WTC11 (cell line): ENCODE data around the gene JAKMIP1. TPM values are rescaled to one million over a fixed set of nuclear protein-coding genes. Genes with fewer than 3 reads are reported as not detected.

Experiments used
- ATAC-seq: fragments of 200-7000 bp; cut with Tn5 transposase; 2 replicates; pipeline ENCODE4 v1.10.0; 2021; ENCODE audit warnings: mild to moderate bottlenecking, moderate library complexity
- CTCF ChIA-PET: fragments of 300-600 bp; sonication (Branson Sonifier 250); formaldehyde crosslinking; loops from one replicate; lab custom pipeline; 2021; ENCODE audit warnings: antibody characterized with exemption; lab: Charles Lee
- POLR2A ChIA-PET: fragments of 350-600 bp; sonication (Branson Sonifier 250); formaldehyde crosslinking; loops from one replicate; lab custom pipeline; 2021; ENCODE audit warnings: antibody characterized with exemption; lab: Charles Lee
- DNase-seq: peaks from one replicate; pipeline ENCODE4 v3.0.0; 2021; ENCODE audit warnings: low spot score
- H3K27ac Mint-ChIP-seq: 2 replicates; pipeline ENCODE4 v1.8.0; 2021; ENCODE audit warnings: mixed read lengths
- H3K27me3 Mint-ChIP-seq: 2 replicates; pipeline ENCODE4 v1.8.0; 2021; ENCODE audit warnings: low read depth, mild to moderate bottlenecking, moderate library complexity, mixed read lengths
- H3K36me3 Mint-ChIP-seq: 2 replicates; pipeline ENCODE4 v1.8.0; 2021; ENCODE audit warnings: mixed read lengths
- H3K4me1 Mint-ChIP-seq: 2 replicates; pipeline ENCODE4 v1.8.0; 2022; ENCODE audit warnings: mixed read lengths
- H3K4me3 Mint-ChIP-seq: 2 replicates; pipeline ENCODE4 v1.8.0; 2021; ENCODE audit warnings: mild to moderate bottlenecking, moderate library complexity, mixed read lengths
- H3K9me3 Mint-ChIP-seq: 2 replicates; pipeline ENCODE4 v1.8.0; 2021; ENCODE audit warnings: mixed read lengths
- AFF4 ChIP-seq: sonication (generic); formaldehyde crosslinking; IDR thresholded peaks from 2 replicates; pipeline ENCODE4 v1.8.1; 2023; ENCODE audit warnings: mild to moderate bottlenecking, missing genetic modification reagents, borderline replicate concordance
- ATF3 ChIP-seq: sonication (generic); formaldehyde crosslinking; conservative IDR thresholded peaks from 2 replicates; pipeline ENCODE4 v1.8.1; 2022; ENCODE audit warnings: mild to moderate bottlenecking, missing genetic modification reagents
- CBFB ChIP-seq: sonication (generic); formaldehyde crosslinking; IDR thresholded peaks from 2 replicates; pipeline ENCODE4 v1.8.1; 2022; ENCODE audit warnings: mild to moderate bottlenecking, low read depth, missing genetic modification reagents
- CREB1 ChIP-seq: sonication (generic); formaldehyde crosslinking; IDR thresholded peaks from 2 replicates; pipeline ENCODE4 v1.8.0; 2023; ENCODE audit warnings: mild to moderate bottlenecking, missing genetic modification reagents
- ELF4 ChIP-seq: sonication (generic); formaldehyde crosslinking; IDR thresholded peaks from 2 replicates; pipeline ENCODE4 v1.8.1; 2022; ENCODE audit warnings: low read depth, mild to moderate bottlenecking, moderate library complexity, missing genetic modification reagents
- EMX1 ChIP-seq: fragments of 250-450 bp; sonication (Bioruptor Pico); IDR thresholded peaks from 2 replicates; pipeline ENCODE4 v1.8.0; 2021; ENCODE audit warnings: mild to moderate bottlenecking
- ESRRA ChIP-seq: sonication (generic); formaldehyde crosslinking; IDR thresholded peaks from 2 replicates; pipeline ENCODE4 v1.8.1; 2022; ENCODE audit warnings: mild to moderate bottlenecking, missing genetic modification reagents, borderline replicate concordance
- GTF2I ChIP-seq: fragments of 250-450 bp; sonication (Bioruptor Pico); conservative IDR thresholded peaks from 2 replicates; pipeline ENCODE4 v1.4.0; 2021; ENCODE audit warnings: mild to moderate bottlenecking
- HMGA2 ChIP-seq: fragments of 250-450 bp; sonication (Bioruptor Pico); IDR thresholded peaks from 2 replicates; pipeline ENCODE4 v1.4.0; 2021; ENCODE audit warnings: mild to moderate bottlenecking, moderate library complexity
- IRF2 ChIP-seq: sonication (generic); formaldehyde crosslinking; IDR thresholded peaks from 2 replicates; pipeline ENCODE4 v1.8.0; 2022; ENCODE audit warnings: low read depth, missing genetic modification reagents, borderline replicate concordance
- JAZF1 ChIP-seq: fragments of 250-450 bp; sonication (Bioruptor Pico); IDR thresholded peaks from 2 replicates; pipeline ENCODE4 v1.9.0; 2021; ENCODE audit warnings: moderate library complexity, mild to moderate bottlenecking, inconsistent platforms
- MAX ChIP-seq: sonication (generic); formaldehyde crosslinking; IDR thresholded peaks from 2 replicates; pipeline ENCODE4 v1.8.0; 2022; ENCODE audit warnings: mild to moderate bottlenecking, missing genetic modification reagents
- NFATC4 ChIP-seq: fragments of 250-450 bp; sonication (Bioruptor Pico); IDR thresholded peaks from 2 replicates; pipeline ENCODE4 v1.9.0; 2021; ENCODE audit warnings: mild to moderate bottlenecking
- NFYB ChIP-seq: sonication (generic); formaldehyde crosslinking; conservative IDR thresholded peaks from 2 replicates; pipeline ENCODE4 v1.8.0; 2022; ENCODE audit warnings: low read depth, missing genetic modification reagents
- PRDM15 ChIP-seq: sonication (generic); formaldehyde crosslinking; IDR thresholded peaks from 2 replicates; pipeline ENCODE4 v1.8.0; 2022; ENCODE audit warnings: missing genetic modification reagents
- PRRX2 ChIP-seq: fragments of 250-450 bp; sonication (Bioruptor Pico); IDR thresholded peaks from 2 replicates; pipeline ENCODE4 v1.8.0; 2021; ENCODE audit warnings: mild to moderate bottlenecking
- STAT6 ChIP-seq: sonication (generic); formaldehyde crosslinking; conservative IDR thresholded peaks from 2 replicates; pipeline ENCODE4 v1.8.1; 2023; ENCODE audit warnings: mild to moderate bottlenecking, low read depth, missing genetic modification reagents, moderate library complexity
- TEAD1 ChIP-seq: sonication (generic); formaldehyde crosslinking; IDR thresholded peaks from 2 replicates; pipeline ENCODE4 v1.8.0; 2022; ENCODE audit warnings: mild to moderate bottlenecking, missing genetic modification reagents
- TEAD4 ChIP-seq: sonication (generic); formaldehyde crosslinking; IDR thresholded peaks from 2 replicates; pipeline ENCODE4 v1.8.0; 2022; ENCODE audit warnings: mild to moderate bottlenecking, missing genetic modification reagents
- ZNF219 ChIP-seq: sonication (generic); formaldehyde crosslinking; IDR thresholded peaks from 2 replicates; pipeline ENCODE4 v1.8.0; 2023; ENCODE audit warnings: missing genetic modification reagents, mild to moderate bottlenecking, borderline replicate concordance
- ZNF281 ChIP-seq: sonication (generic); formaldehyde crosslinking; IDR thresholded peaks from 2 replicates; pipeline ENCODE4 v1.8.0; 2023; ENCODE audit warnings: mild to moderate bottlenecking, missing genetic modification reagents
- ZNF396 ChIP-seq: fragments of 250-450 bp; sonication (Bioruptor Pico); IDR thresholded peaks from 2 replicates; pipeline ENCODE4 v1.8.0; 2021; ENCODE audit warnings: mild to moderate bottlenecking, moderate library complexity, borderline replicate concordance
- total RNA-seq: library from RNA; stranded (reverse); gene quantifications from 3 replicates; pipeline ENCODE4 v1.2.3, GENCODE V29; 2021

The JAKMIP1 gene
- total RNA-seq, 1 experiment from 2014 or later: 4.0 TPM

- DNase-seq: no peak
- ATAC-seq: peak; percentile 15; the same call in 1 of the 2 replicates
- ChIA-PET CTCF (interaction anchor here (0.9 to 1.9 kb wide), 9 partner anchors 17 to 223 kb away, joined by 3 to 7 read pairs (median 3); no protein-coding TSS in a partner anchor), POLR2A (interaction anchor here (0.7 kb wide), 1 partner anchor 176 kb away, joined by 3 read pairs; no protein-coding TSS in a partner anchor)
- H3K4me3 Mint-ChIP-seq: no peak overlapping the region
- no peaks in the 10 kb centered on the region for H3K9me3 Mint-ChIP-seq
- H3K4me1 Mint-ChIP-seq: peaks cover 24% of the 10 kb centered on the region
- H3K36me3 Mint-ChIP-seq: peaks cover 5% of the 10 kb centered on the region
- TF ChIP-seq MAX (CRISPR knock-in tag) (no peak), ATF3 (CRISPR knock-in tag) (no peak), IRF2 (CRISPR knock-in tag) (no peak), CREB1 (CRISPR knock-in tag) (no peak), NFATC4 (CRISPR knock-in tag) (no peak), TEAD4 (no peak), PRRX2 (CRISPR knock-in tag) (no peak), HMGA2 (CRISPR knock-in tag) (no peak), ZNF396 (CRISPR knock-in tag) (no peak), STAT6 (no peak), AFF4 (CRISPR knock-in tag) (no peak), JAZF1 (CRISPR knock-in tag) (no peak), GTF2I (CRISPR knock-in tag) (no peak)
- peaks cover 5% of the 10 kb centered on the region for H3K27me3 Mint-ChIP-seq
- H3K27ac Mint-ChIP-seq: 0 out of 2 replicates have a peak overlapping the region, but pooled peaks have one; percentile 41
Measured at GRCh38 chr4:6104541-6105130, 95.7 kb downstream of the JAKMIP1 start.

- ATAC-seq: no peak
- ChIA-PET CTCF (no interaction called here), POLR2A (no interaction called here)
- Mint-ChIP-seq H3K4me1 (peaks cover 17% of the 10 kb centered on the region), H3K4me3 (no peak overlapping the region), H3K27me3 (no peaks in the 10 kb centered on the region), H3K9me3 (no peaks in the 10 kb centered on the region), H3K27ac (no peak overlapping the region), H3K36me3 (no peaks in the 10 kb centered on the region)
- DNase-seq: no peak
- TF ChIP-seq MAX (CRISPR knock-in tag) (no peak), PRDM15 (CRISPR knock-in tag) (no peak), EMX1 (CRISPR knock-in tag) (no peak), TEAD1 (CRISPR knock-in tag) (no peak), NFYB (no peak), CBFB (CRISPR knock-in tag) (no peak), ZNF281 (no peak), ELF4 (CRISPR knock-in tag) (no peak), ESRRA (CRISPR knock-in tag) (no peak), ZNF219 (no peak)
Measured at GRCh38 chr4:6097581-6097980, 102.8 kb downstream of the JAKMIP1 start.
